GM12878 (cell line): ENCODE results near the gene ABCF3. TPM values are rescaled to one million over a fixed set of nuclear protein-coding genes. Genes with fewer than 3 reads are reported as not detected.

ENCODE experiments used
- ATAC-seq: fragments of 200-7000 bp; cut with Tn5 transposase; 3 replicates; pipeline ENCODE4 v1.9.1; 2020; ENCODE audit warnings: mild to moderate bottlenecking, moderate library complexity
- BruUV-seq: library from RNA; stranded (reverse); fragments of 400-500 nt; replicated peaks from 2 replicates; lab custom pipeline; 2021; lab: Mats Ljungman, UMichigan
- CTCF ChIA-PET: fragments of 300-600 bp; sonication (Branson Sonifier 250); formaldehyde crosslinking; extraction: SDS; loops from one replicate; lab custom pipeline; 2021; ENCODE audit warnings: inconsistent platforms; lab: Yijun Ruan, JAX
- POLR2A ChIA-PET: fragments of 350-600 bp; formaldehyde crosslinking; extraction: SDS; loops from one replicate; lab custom pipeline; 2021; ENCODE audit warnings: inconsistent platforms; lab: Charles Lee
- RAD21 ChIA-PET: fragments of 300-600 bp; sonication (Branson Sonifier 250); formaldehyde crosslinking; loops from one replicate; lab custom pipeline; 2023; ENCODE audit warnings: antibody characterized with exemption; ENCODE audit not compliant: unreplicated experiment; lab: Charles Lee
- SMC1A ChIA-PET: fragments of 300-600 bp; sonication (Branson Sonifier 250); formaldehyde crosslinking; loops from one replicate; lab custom pipeline; 2023; ENCODE audit not compliant: unreplicated experiment, uncharacterized antibody; lab: Charles Lee
- DNase-seq: peaks from one replicate; pipeline ENCODE4 v3.0.0-alpha.2; 2011; ENCODE audit warnings: low read depth, low spot score
- FAIRE-seq: peaks from 3 replicates; lab custom pipeline; 2011; peaks lifted over from hg19 to GRCh38; lab: Jason Lieb, UNC
- H2AFZ ChIP-seq: 2 replicates; pipeline ENCODE4 v1.6.0; 2011; ENCODE audit warnings: low read depth, low read length, control low read depth; ENCODE audit not compliant: control insufficient read depth
- H3K27ac ChIP-seq: 2 replicates; pipeline ENCODE4 v1.5.1; 2011; ENCODE audit warnings: control low read depth; ENCODE audit not compliant: control insufficient read depth, insufficient read depth
- H3K27me3 ChIP-seq, 2 experiments: replicated peaks in 1 of 2; 2 replicates each; pipeline versions ENCODE4 v1.6.0 to v1.6.1; 2011; ENCODE audit warnings: low read length in 1 of 2; ENCODE audit not compliant: control insufficient read depth in 2 of 2, insufficient read depth in 2 of 2
- H3K36me3 ChIP-seq, 2 experiments: 2 replicates each; pipeline ENCODE4 v1.5.1; 2011; ENCODE audit warnings: low read length in 1 of 2; ENCODE audit not compliant: control insufficient read depth in 2 of 2, insufficient read depth in 2 of 2
- H3K4me1 ChIP-seq: 2 replicates; pipeline ENCODE4 v1.6.1; 2011; ENCODE audit warnings: mild to moderate bottlenecking, low read length, moderate library complexity, mixed read lengths; ENCODE audit not compliant: control insufficient read depth, insufficient read depth
- H3K4me2 ChIP-seq: 2 replicates; pipeline ENCODE4 v1.6.0; 2011; ENCODE audit warnings: control low read depth; ENCODE audit not compliant: control insufficient read depth, insufficient read depth
- H3K4me3 ChIP-seq: fragments of 200-600 bp; sonication (generic); 2 replicates; pipeline ENCODE4 v1.5.1; 2016
- H3K79me2 ChIP-seq: 2 replicates; pipeline ENCODE4 v1.6.0; 2011; ENCODE audit warnings: low read length; ENCODE audit not compliant: control insufficient read depth, insufficient read depth
- H3K9ac ChIP-seq: 2 replicates; pipeline ENCODE4 v1.8.0; 2011; ENCODE audit warnings: low read length, control low read depth, mixed read lengths; ENCODE audit not compliant: control insufficient read depth, insufficient read depth
- H3K9me3 ChIP-seq: replicated peaks from 3 replicates; pipeline ENCODE4 v1.5.1; 2011; ENCODE audit warnings: mild to moderate bottlenecking, low read length; ENCODE audit not compliant: control insufficient read depth, insufficient read depth
- H4K20me1 ChIP-seq: 2 replicates; pipeline ENCODE4 v1.6.0; 2011; ENCODE audit not compliant: control insufficient read depth, insufficient read depth
- CHD1 ChIP-seq: IDR thresholded peaks from 2 replicates; pipeline ENCODE4 v1.6.1; 2012; ENCODE audit warnings: low read depth, low read length, improper control_type of control experiment
- IKZF2 ChIP-seq, 2 experiments: fragments of 450-650 bp; IDR thresholded peaks; 2 replicates each; pipeline ENCODE4 v1.6.1; 2017; ENCODE audit warnings: mild to moderate bottlenecking in 2 of 2, moderate library complexity in 2 of 2
- KLF5 ChIP-seq: fragments of 450-650 bp; IDR thresholded peaks from 2 replicates; pipeline ENCODE4 v1.6.1; 2014; ENCODE audit warnings: mild to moderate bottlenecking; ENCODE audit not compliant: partially characterized antibody
- RUNX3 ChIP-seq: IDR thresholded peaks from 2 replicates; pipeline ENCODE4 v1.6.1; 2012; ENCODE audit warnings: low read length, inconsistent platforms
- STAT1 ChIP-seq: fragments of 450-650 bp; conservative IDR thresholded peaks from 2 replicates; pipeline ENCODE4 v1.6.1; 2014; ENCODE audit warnings: antibody characterized with exemption, mild to moderate bottlenecking
- ZBTB11 ChIP-seq: fragments of 450-650 bp; formaldehyde crosslinking; IDR thresholded peaks from 2 replicates; pipeline ENCODE4 v1.5.0; 2022; ENCODE audit warnings: mild to moderate bottlenecking, missing genetic modification characterization
- ZNF274 ChIP-seq: IDR thresholded peaks from one replicate; pipeline ENCODE4 v1.8.0; 2011; ENCODE audit not compliant: insufficient read length, insufficient read depth
- WGBS: methylation state at CpG from one replicate; pipeline ENCODE4 v1.1.6; 2016; ENCODE audit warnings: low lambda C conversion rate; ENCODE audit not compliant: insufficient replicate concordance, insufficient coverage; ENCODE audit errors: missing lambda C conversion rate; 5-methylcytosine and 5-hydroxymethylcytosine counted together
- in situ Hi-C: fragments of 300-500 bp; cut with MboI; formaldehyde crosslinking; loops from 9 replicates; pipeline ENCODE4 v1.14.3; 2018; ENCODE audit warnings: mixed read lengths
- intact Hi-C: fragments of 100-400 bp; cut with micrococcal nuclease; formaldehyde crosslinking; loops from one replicate; pipeline ENCODE4 v1.14.2; 2022; ENCODE audit not compliant: unreplicated experiment
- polyA plus RNA-seq, 11 experiments: library from polyadenylated mRNA; depleted of rRNA in 4 of 11; unstranded in 6 of 11; stranded (reverse) in 5 of 11; fragments of >200 nt; fragmentation: Nextera tagmentation in 4 of 11; fragmentation: Illumina TruSeq in 1 of 11; extraction: Ambion mirVana in 4 of 11; extraction: Trizol in 1 of 11; gene quantifications; 1 replicate in 1 of 11; 2 replicates in 10 of 11; pipeline versions ENCODE4 v1.2.1 to v1.2.3, GENCODE V29; 2011 to 2016; ENCODE audit warnings: inconsistent platforms in 2 of 11, missing spikeins in 2 of 11, low read depth in 1 of 11
- total RNA-seq, 4 experiments: library from RNA; depleted of rRNA in 3 of 4; stranded (reverse); fragments of >200 nt in 3 of 4; fragmentation: Illumina TruSeq in 1 of 4; extraction: Trizol in 1 of 4; gene quantifications; 2 replicates each; pipeline versions ENCODE4 v1.2.1 to v1.2.3, GENCODE V29; 2013 to 2021

The ABCF3 gene
- total and polyA plus RNA-seq, 10 of the 15 experiments (the other 5 are each of a cell fraction or from before 2014, with no cell fraction given): 6.1 to 71.3 (median 46.9) TPM

DNA sequence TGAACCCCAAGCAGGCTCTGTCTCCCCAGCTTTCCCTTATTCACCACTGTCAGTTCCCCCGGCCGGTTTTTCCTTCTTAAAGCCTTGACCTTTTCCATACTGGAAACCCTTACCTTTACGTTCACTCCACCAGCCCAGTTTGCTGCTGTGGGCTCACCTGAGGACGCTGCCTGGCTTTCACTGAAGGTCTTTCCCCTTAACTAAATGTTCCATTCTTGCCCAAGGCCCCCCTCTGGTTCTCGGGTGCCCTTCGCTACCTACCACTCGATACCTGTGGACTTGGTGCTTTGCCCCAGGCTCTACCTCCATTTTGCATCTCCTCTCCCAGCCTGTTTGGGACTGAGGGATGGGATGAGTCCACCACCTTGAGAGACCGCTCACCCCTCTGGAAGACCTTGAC is 10.5 kb upstream of the ABCF3 start:
- H3K4me2 ChIP-seq: peak overlapping the region; percentile 91
- H3K27me3 ChIP-seq: no peaks in the 10 kb centered on the region
- CTCF ChIA-PET: interaction anchor here (0.5 kb wide), 1 partner anchor 41 kb away, joined by 3 read pairs; the partner anchor contains the start of gene EIF2B5
- no TSS peak for BruUV-seq
- TF ChIP-seq CHD1: no peak
- TF ChIP-seq ZBTB11 (CRISPR knock-in tag): no peak
- TF ChIP-seq KLF5: no peak
- TF ChIP-seq RUNX3: no peak
- TF ChIP-seq ZNF274: no peak
- TF ChIP-seq IKZF2 (IDR thresholded peaks at IDR 0.05): no peak
- no peak for TF ChIP-seq STAT1
- intact Hi-C loops (loop anchor here (2.0 kb wide), 1 partner anchor 123 kb away; the partner anchor contains the start of gene PSMD2), in situ Hi-C loops (no loop called here)
- FAIRE-seq: no peak
- no peak for DNase-seq
- RAD21 ChIA-PET: interaction anchor here (1.1 kb wide), 1 partner anchor 10 kb away, joined by 3 read pairs; the partner anchor contains the start of gene ABCF3
- POLR2A ChIA-PET: interaction anchor here (1.2 to 1.8 kb wide), 2 partner anchors 10 to 19 kb away, joined by 5 read pairs; partner anchors contain the start of gene ABCF3
- H3K9me3 ChIP-seq: no peaks in the 10 kb centered on the region
- H3K27ac ChIP-seq: peak overlapping the region; percentile 89
- H3K79me2 ChIP-seq: peaks cover 31% of the 10 kb centered on the region
- H3K9ac ChIP-seq: peak overlapping the region; percentile 93
- ATAC-seq: no peak
- WGBS: 27% methylated on average over 8 of the region's 8 CpGs
- H3K4me3 ChIP-seq: peak overlapping the region; percentile 81
- peaks cover 7 to 15% of the 10 kb centered on the region in 2 experiments for H3K36me3 ChIP-seq
- peak overlapping the region; percentile 97; the same call in 1 of the 2 replicates for H2AFZ ChIP-seq
- SMC1A ChIA-PET: no interaction called here
- no peaks in the 10 kb centered on the region for H4K20me1 ChIP-seq
- peaks cover 9% of the 10 kb centered on the region for H3K4me1 ChIP-seq
